Loucy (cell line): Measurements from ENCODE around the gene GNAO1.

Experiments used
- CTCF ChIP-seq: fragments of 200-600 bp; sonication (generic); conservative IDR thresholded peaks from 2 replicates; pipeline ENCODE4 v1.5.1; 2014; ENCODE audit warnings: mild to moderate bottlenecking, antibody characterized with exemption, low read length
- EZH2phosphoT487 ChIP-seq: fragments of 200-600 bp; IDR thresholded peaks from 2 replicates; pipeline ENCODE4 v1.6.1; 2018; ENCODE audit warnings: antibody characterized with exemption, mild to moderate bottlenecking, moderate library complexity, borderline replicate concordance

- TF ChIP-seq CTCF, result no peak
- TF ChIP-seq EZH2phosphoT487, result no peak
These were observed 138.6 kb downstream of the GNAO1 start for GRCh38 chr16:56329887-56330286.
